ENCODE results near the gene PSORS1C1.

- TF ChIP-seq, protein P1, sequence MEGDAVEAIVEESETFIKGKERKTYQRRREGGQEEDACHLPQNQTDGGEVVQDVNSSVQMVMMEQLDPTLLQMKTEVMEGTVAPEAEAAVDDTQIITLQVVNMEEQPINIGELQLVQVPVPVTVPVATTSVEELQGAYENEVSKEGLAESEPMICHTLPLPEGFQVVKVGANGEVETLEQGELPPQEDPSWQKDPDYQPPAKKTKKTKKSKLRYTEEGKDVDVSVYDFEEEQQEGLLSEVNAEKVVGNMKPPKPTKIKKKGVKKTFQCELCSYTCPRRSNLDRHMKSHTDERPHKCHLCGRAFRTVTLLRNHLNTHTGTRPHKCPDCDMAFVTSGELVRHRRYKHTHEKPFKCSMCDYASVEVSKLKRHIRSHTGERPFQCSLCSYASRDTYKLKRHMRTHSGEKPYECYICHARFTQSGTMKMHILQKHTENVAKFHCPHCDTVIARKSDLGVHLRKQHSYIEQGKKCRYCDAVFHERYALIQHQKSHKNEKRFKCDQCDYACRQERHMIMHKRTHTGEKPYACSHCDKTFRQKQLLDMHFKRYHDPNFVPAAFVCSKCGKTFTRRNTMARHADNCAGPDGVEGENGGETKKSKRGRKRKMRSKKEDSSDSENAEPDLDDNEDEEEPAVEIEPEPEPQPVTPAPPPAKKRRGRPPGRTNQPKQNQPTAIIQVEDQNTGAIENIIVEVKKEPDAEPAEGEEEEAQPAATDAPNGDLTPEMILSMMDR (IDR thresholded peaks at IDR 0.05 in 4 of 5, conservative IDR thresholded peaks at IDR 0.05 in 1 of 5), result no peak
- TF ChIP-seq POLR2A (IDR thresholded peaks at IDR 0.05), result no peak
Observed at GRCh38 chr6:31174378-31174777, 59.8 kb downstream of the PSORS1C1 start.

All from gastrocnemius medialis (tissue), 4 donors.